Measurements from ENCODE around the gene PNPLA2. TPM values are rescaled to one million over a fixed set of nuclear protein-coding genes. Genes with fewer than 3 reads are reported as not detected.

PNPLA2 gene
- 30.6 and 44.2 TPM in 2 replicates for total RNA-seq

GRCh38 chr11:818396-819128, at the start of gene PNPLA2:
Gene PNPLA2 (plus strand): TSS chr11:818914. CDS start chr11:819719, 805 bp downstream.

GRCh38 chr11:777288-778255, 41.1 kb upstream of the PNPLA2 start, which contains the start of gene GATD1:
Gene GATD1 (minus strand): TSS chr11:777487. CDS start chr11:777462, 25 bp downstream.

GRCh38 chr11:789943-790342, 28.8 kb upstream of the PNPLA2 start, which contains the start of gene CEND1:
Gene CEND1 (minus strand): TSS chr11:790090. CDS start chr11:788576, 1,514 bp downstream.

GRCh38 chr11:798093-798713, 20.5 kb upstream of the PNPLA2 start, which contains the start of gene SLC25A22:
Gene SLC25A22 (minus strand): TSS chr11:798281. CDS start chr11:795006, 3,275 bp downstream.

GRCh38 chr11:809287-810039, 9.3 kb upstream of the PNPLA2 start, which contains the start of gene RPLP2:
Gene RPLP2 (plus strand): TSS chr11:809967. CDS start chr11:810235, 268 bp downstream.

GRCh38 chr11:827897-828192, 9.1 kb downstream of the PNPLA2 start, which contains the start of gene CRACR2B:
Gene CRACR2B (plus strand): TSS chr11:827919. CDS start chr11:828608, 689 bp downstream.

GRCh38 chr11:832529-833113, 13.9 kb downstream of the PNPLA2 start, which contains the start of gene CD151:
Gene CD151 (plus strand): TSS chr11:832952. CDS start chr11:836070, 3,118 bp downstream.

GRCh38 chr11:842370-843002, 23.8 kb downstream of the PNPLA2 start, which contains the start of the genes POLR2L and TSPAN4:
Gene POLR2L (minus strand): TSS chr11:842529. CDS start chr11:842508, 21 bp downstream.
Gene TSPAN4 (plus strand): TSS chr11:842852. CDS start chr11:850305, 7,453 bp downstream.

Small RNAs within 50 kb of the gene (small RNA-seq; reads per million reads assigned to genes)
- not detected for gene SNORA52

Other genes starting within 250 kb of the PNPLA2 start
- gene PHRF1, start 242.4 kb upstream of the PNPLA2 start, total RNA-seq = 20.2 and 20.4 TPM in 2 replicates
- gene IRF7, start 203.0 kb upstream of the PNPLA2 start, total RNA-seq = 9.0 and 9.1 TPM in 2 replicates
- not detected in 2 replicates for gene CDHR5, start 194.0 kb upstream of the PNPLA2 start, total RNA-seq
- not detected in 2 replicates for gene SCT, start 191.7 kb upstream of the PNPLA2 start, total RNA-seq
- not detected in 2 replicates for gene DRD4, start 181.6 kb upstream of the PNPLA2 start, total RNA-seq
- gene DEAF1, start 123.7 kb upstream of the PNPLA2 start, total RNA-seq = 24.9 and 29.7 TPM in 2 replicates
- 11.1 and 15.0 TPM in 2 replicates for gene TMEM80, start 123.1 kb upstream of the PNPLA2 start, total RNA-seq
- gene EPS8L2, start 112.7 kb upstream of the PNPLA2 start, total RNA-seq = 26.9 and 28.9 TPM in 2 replicates
- gene TALDO1, start 71.5 kb upstream of the PNPLA2 start, total RNA-seq = 223 and 244 TPM in 2 replicates
- 21.0 and 26.9 TPM in 2 replicates for gene GATD1, start 41.4 kb upstream of the PNPLA2 start, total RNA-seq
- gene CEND1, start 28.8 kb upstream of the PNPLA2 start, total RNA-seq = 0.26 and 0.32 TPM in 2 replicates
- gene SLC25A22, start 20.6 kb upstream of the PNPLA2 start, total RNA-seq = 8.8 and 11.1 TPM in 2 replicates
- 4.0 and 4.4 TPM in 2 replicates for gene PIDD1, start 13.7 kb upstream of the PNPLA2 start, total RNA-seq
- gene RPLP2, start 8.9 kb upstream of the PNPLA2 start, total RNA-seq = 175 and 207 TPM in 2 replicates
- gene CRACR2B, start 9.0 kb downstream of the PNPLA2 start, total RNA-seq = 1.6 and 2.6 TPM in 2 replicates
- gene CD151, start 14.0 kb downstream of the PNPLA2 start, total RNA-seq = 463 and 552 TPM in 2 replicates
- gene POLR2L, start 23.6 kb downstream of the PNPLA2 start, total RNA-seq = 76.4 and 102 TPM in 2 replicates
- 192 and 199 TPM in 2 replicates for gene TSPAN4, start 23.9 kb downstream of the PNPLA2 start, total RNA-seq
- gene CHID1, start 91.9 kb downstream of the PNPLA2 start, total RNA-seq = 38.0 and 48.3 TPM in 2 replicates
- 36.5 and 39.1 TPM in 2 replicates for gene AP2A2, start 107.0 kb downstream of the PNPLA2 start, total RNA-seq
- gene MUC6, start 217.8 kb downstream of the PNPLA2 start, total RNA-seq = not detected in 2 replicates